ENCODE data around the gene FCN1.
"Not testable (repeated sequence)": the region's sequence is repeated elsewhere in the genome, so short reads cannot be mapped to it uniquely, and the experiment has no call there.

FCN1 gene

GRCh38 chr9:134917431-134918373, at the start of gene FCN1:
TSS of gene FCN1 (minus strand) at chr9:134917912. CDS start at chr9:134917871, 41 bp downstream.
- DNase-seq (ENCODE audit: low read depth in 1 of 2, low spot score in 1 of 2), result no peak

GRCh38 chr9:134966697-134967546, 49.2 kb upstream of the FCN1 start:
- DNase-seq (ENCODE audit: low read depth in 1 of 2, low spot score in 1 of 2), result no peak

- no peak for DNase-seq (ENCODE audit: low read depth in 1 of 2, low spot score in 1 of 2)
These were observed 48.6 kb upstream of the FCN1 start for GRCh38 chr9:134966270-134966669.

GRCh38 chr9:134965851-134966250, 48.1 kb upstream of the FCN1 start:
- DNase-seq (ENCODE audit: low read depth in 1 of 2, low spot score in 1 of 2), result no peak

- no peak for DNase-seq (ENCODE audit: low read depth in 1 of 2, low spot score in 1 of 2)
These were observed 47.7 kb upstream of the FCN1 start for GRCh38 chr9:134965411-134965810.

GRCh38 chr9:134964271-134965055, 46.8 kb upstream of the FCN1 start:
- DNase-seq (ENCODE audit: low read depth in 1 of 2, low spot score in 1 of 2), result no peak

GRCh38 chr9:134963546-134963945, 45.8 kb upstream of the FCN1 start:
- no peak for DNase-seq (ENCODE audit: low read depth in 1 of 2, low spot score in 1 of 2)

- no peak for DNase-seq (ENCODE audit: low read depth in 1 of 2, low spot score in 1 of 2)
These were observed 45.3 kb upstream of the FCN1 start for GRCh38 chr9:134962973-134963364.

GRCh38 chr9:134962065-134962972, 44.6 kb upstream of the FCN1 start:
- no peak for DNase-seq (ENCODE audit: low read depth in 1 of 2, low spot score in 1 of 2)

- DNase-seq (ENCODE audit: low read depth in 1 of 2, low spot score in 1 of 2), result no peak
These were observed 43.8 kb upstream of the FCN1 start for GRCh38 chr9:134961331-134962064.

- no peak for DNase-seq (ENCODE audit: low read depth in 1 of 2, low spot score in 1 of 2)
These were observed 43.0 kb upstream of the FCN1 start for GRCh38 chr9:134960701-134961181.

GRCh38 chr9:134959971-134960310, 42.2 kb upstream of the FCN1 start:
- no peak for DNase-seq (ENCODE audit: low read depth in 1 of 2, low spot score in 1 of 2)

- no peak for DNase-seq (ENCODE audit: low read depth in 1 of 2, low spot score in 1 of 2)
These were observed 41.6 kb upstream of the FCN1 start for GRCh38 chr9:134959126-134959970.

GRCh38 chr9:134957945-134958227, 40.2 kb upstream of the FCN1 start:
- DNase-seq (ENCODE audit: low read depth in 1 of 2, low spot score in 1 of 2), result no peak

- DNase-seq (ENCODE audit: low read depth in 1 of 2, low spot score in 1 of 2), result no peak
These were observed 39.6 kb upstream of the FCN1 start for GRCh38 chr9:134957165-134957944.

GRCh38 chr9:134956387-134956786, 38.7 kb upstream of the FCN1 start:
- not testable (repeated sequence) for DNase-seq (ENCODE audit: low read depth in 1 of 2, low spot score in 1 of 2)

- no peak for DNase-seq (ENCODE audit: low read depth in 1 of 2, low spot score in 1 of 2)
These were observed 38.1 kb upstream of the FCN1 start for GRCh38 chr9:134955801-134956200.

- DNase-seq (ENCODE audit: low read depth in 1 of 2, low spot score in 1 of 2), result no peak
These were observed 37.4 kb upstream of the FCN1 start for GRCh38 chr9:134955156-134955555.

Measured in stimulated activated CD4-positive, alpha-beta T cell treated with anti-CD3 and anti-CD28 coated beads, Interleukin-15, amount 100 ng/mL, for 1 hour (primary cell).